Transverse colon (tissue), 4 donors: Measurements from ENCODE around the gene NFATC4.

Experiments
- EP300 ChIP-seq: sonication (generic); formaldehyde crosslinking; IDR thresholded peaks from one replicate; pipeline ENCODE4 v1.6.1; 2017; ENCODE audit warnings: antibody characterized with exemption, low read depth
- POLR2A ChIP-seq: fragments of 450-650 bp; IDR thresholded peaks from one replicate; pipeline ENCODE4 v1.6.1; 2016; ENCODE audit warnings: antibody characterized with exemption, mild to moderate bottlenecking, moderate library complexity
- POLR2AphosphoS5 ChIP-seq, 3 donors: sonication (generic); formaldehyde crosslinking; IDR thresholded peaks; one replicate each; pipeline ENCODE4 v1.6.1; 2016; ENCODE audit warnings: antibody characterized with exemption in 3 of 3
- TF ChIP-seq, protein P1 (sequence below), 5 experiments: fragments of 200-600 bp in 3 of 5; fragments of 450-650 bp in 2 of 5; sonication (generic) in 3 of 5; IDR thresholded peaks; 1 replicate in 2 of 5; 2 replicates in 3 of 5; pipeline ENCODE4 v1.5.1; 2016 to 2017; ENCODE audit warnings: antibody characterized with exemption in 5 of 5, inconsistent platforms in 3 of 5, mild to moderate bottlenecking in 2 of 5, moderate library complexity in 1 of 5

DNA sequence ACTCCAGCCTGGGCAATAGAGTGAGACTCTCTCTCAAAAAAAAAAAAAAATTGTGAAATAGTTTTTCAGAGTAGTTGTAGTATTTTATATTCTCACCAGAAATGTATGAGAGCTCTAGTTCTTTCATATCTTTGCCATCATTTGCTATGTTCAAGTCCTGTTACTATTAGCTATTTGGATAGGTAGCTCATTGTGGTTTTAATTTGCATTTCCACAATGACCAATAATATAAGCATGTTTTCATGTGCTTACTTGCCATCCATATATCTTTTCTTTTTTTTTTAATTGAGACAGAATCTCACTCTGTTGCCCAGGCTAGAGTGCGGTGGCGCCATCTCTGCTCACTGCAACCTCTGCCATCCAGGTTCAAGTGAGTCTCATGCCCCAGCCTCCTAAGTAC lies 19.8 kb upstream of the NFATC4 start:
- TF ChIP-seq POLR2A (no peak), POLR2AphosphoS5 (IDR thresholded peaks at IDR 0.05) (no peak), EP300 (no peak)
- TF ChIP-seq, protein P1, sequence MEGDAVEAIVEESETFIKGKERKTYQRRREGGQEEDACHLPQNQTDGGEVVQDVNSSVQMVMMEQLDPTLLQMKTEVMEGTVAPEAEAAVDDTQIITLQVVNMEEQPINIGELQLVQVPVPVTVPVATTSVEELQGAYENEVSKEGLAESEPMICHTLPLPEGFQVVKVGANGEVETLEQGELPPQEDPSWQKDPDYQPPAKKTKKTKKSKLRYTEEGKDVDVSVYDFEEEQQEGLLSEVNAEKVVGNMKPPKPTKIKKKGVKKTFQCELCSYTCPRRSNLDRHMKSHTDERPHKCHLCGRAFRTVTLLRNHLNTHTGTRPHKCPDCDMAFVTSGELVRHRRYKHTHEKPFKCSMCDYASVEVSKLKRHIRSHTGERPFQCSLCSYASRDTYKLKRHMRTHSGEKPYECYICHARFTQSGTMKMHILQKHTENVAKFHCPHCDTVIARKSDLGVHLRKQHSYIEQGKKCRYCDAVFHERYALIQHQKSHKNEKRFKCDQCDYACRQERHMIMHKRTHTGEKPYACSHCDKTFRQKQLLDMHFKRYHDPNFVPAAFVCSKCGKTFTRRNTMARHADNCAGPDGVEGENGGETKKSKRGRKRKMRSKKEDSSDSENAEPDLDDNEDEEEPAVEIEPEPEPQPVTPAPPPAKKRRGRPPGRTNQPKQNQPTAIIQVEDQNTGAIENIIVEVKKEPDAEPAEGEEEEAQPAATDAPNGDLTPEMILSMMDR (IDR thresholded peaks at IDR 0.05): no peak
